Esophagus squamous epithelium (tissue), 4 donors: ENCODE measurements around the gene APOF.
"Not testable (repeated sequence)": the region's sequence is repeated elsewhere in the genome, so short reads cannot be mapped to it uniquely, and the experiment has no call there.

Experiments used
- POLR2A ChIP-seq, 4 donors: fragments of 450-650 bp; IDR thresholded peaks; one replicate each; pipeline ENCODE4 v1.6.1; 2017; ENCODE audit warnings: antibody characterized with exemption in 4 of 4, mild to moderate bottlenecking in 4 of 4, moderate library complexity in 3 of 4
- TF ChIP-seq, protein P1 (sequence below), 6 experiments: fragments of 450-650 bp in 4 of 6; fragments of 200-600 bp in 2 of 6; sonication (generic) in 2 of 6; IDR thresholded peaks; one replicate each; pipeline ENCODE4 v1.5.1; 2016 to 2019; ENCODE audit warnings: antibody characterized with exemption in 6 of 6, mild to moderate bottlenecking in 4 of 6, moderate library complexity in 4 of 6

DNA sequence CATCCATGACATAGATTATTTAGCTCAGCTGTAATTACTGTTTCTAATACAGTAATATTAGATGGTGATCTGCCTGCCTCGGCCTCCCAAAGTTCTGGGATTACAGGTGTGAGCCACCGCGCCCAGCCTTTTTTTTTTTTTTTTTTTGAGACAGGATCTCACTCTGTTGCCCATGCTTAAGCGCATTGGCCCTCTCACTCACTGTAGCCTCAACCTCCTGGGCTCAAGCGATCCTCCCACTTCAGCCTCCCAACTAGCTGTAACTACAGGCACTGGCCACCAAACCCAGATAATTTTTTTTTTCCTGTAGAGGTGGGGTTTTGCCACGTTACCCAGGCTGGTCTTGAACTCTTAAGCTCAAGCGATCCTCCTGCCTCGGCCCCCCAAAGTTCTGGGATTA is 27.1 kb downstream of the APOF start:
- TF ChIP-seq, protein P1, sequence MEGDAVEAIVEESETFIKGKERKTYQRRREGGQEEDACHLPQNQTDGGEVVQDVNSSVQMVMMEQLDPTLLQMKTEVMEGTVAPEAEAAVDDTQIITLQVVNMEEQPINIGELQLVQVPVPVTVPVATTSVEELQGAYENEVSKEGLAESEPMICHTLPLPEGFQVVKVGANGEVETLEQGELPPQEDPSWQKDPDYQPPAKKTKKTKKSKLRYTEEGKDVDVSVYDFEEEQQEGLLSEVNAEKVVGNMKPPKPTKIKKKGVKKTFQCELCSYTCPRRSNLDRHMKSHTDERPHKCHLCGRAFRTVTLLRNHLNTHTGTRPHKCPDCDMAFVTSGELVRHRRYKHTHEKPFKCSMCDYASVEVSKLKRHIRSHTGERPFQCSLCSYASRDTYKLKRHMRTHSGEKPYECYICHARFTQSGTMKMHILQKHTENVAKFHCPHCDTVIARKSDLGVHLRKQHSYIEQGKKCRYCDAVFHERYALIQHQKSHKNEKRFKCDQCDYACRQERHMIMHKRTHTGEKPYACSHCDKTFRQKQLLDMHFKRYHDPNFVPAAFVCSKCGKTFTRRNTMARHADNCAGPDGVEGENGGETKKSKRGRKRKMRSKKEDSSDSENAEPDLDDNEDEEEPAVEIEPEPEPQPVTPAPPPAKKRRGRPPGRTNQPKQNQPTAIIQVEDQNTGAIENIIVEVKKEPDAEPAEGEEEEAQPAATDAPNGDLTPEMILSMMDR (IDR thresholded peaks at IDR 0.05), result not testable (repeated sequence)
- TF ChIP-seq POLR2A (IDR thresholded peaks at IDR 0.05), result not testable (repeated sequence)
